CD1c-positive myeloid dendritic cell (primary cell): ENCODE data around the gene ROBO1.

Experiments used
- DNase-seq: peaks from one replicate; pipeline ENCODE4 v3.0.0-alpha.2; 2016; ENCODE audit errors: extremely low spot score

The ROBO1 gene

GRCh38 chr3:78879295-78879860 lies 888.4 kb downstream of the ROBO1 start:
- DNase-seq, result no peak

- no peak for DNase-seq
These were observed 889.0 kb downstream of the ROBO1 start for GRCh38 chr3:78878789-78879188.

GRCh38 chr3:78878011-78878410 lies 889.8 kb downstream of the ROBO1 start:
- no peak for DNase-seq

- no peak for DNase-seq
These were observed 891.9 kb downstream of the ROBO1 start for GRCh38 chr3:78875851-78876250.

- no peak for DNase-seq
These were observed 892.4 kb downstream of the ROBO1 start for GRCh38 chr3:78875436-78875835.

GRCh38 chr3:78873641-78874040 lies 894.2 kb downstream of the ROBO1 start:
- no peak for DNase-seq

GRCh38 chr3:78872195-78872594 lies 895.6 kb downstream of the ROBO1 start:
- no peak for DNase-seq

GRCh38 chr3:78871048-78871447 lies 896.8 kb downstream of the ROBO1 start:
- DNase-seq, result no peak

GRCh38 chr3:78870484-78870883 lies 897.3 kb downstream of the ROBO1 start:
- DNase-seq, result no peak

- no peak for DNase-seq
These were observed 899.2 kb downstream of the ROBO1 start for GRCh38 chr3:78868570-78868969.

GRCh38 chr3:78867409-78868372 lies 900.1 kb downstream of the ROBO1 start:
- no peak for DNase-seq

GRCh38 chr3:78863306-78864203 lies 904.2 kb downstream of the ROBO1 start:
- DNase-seq, result no peak

- DNase-seq, result no peak
These were observed 906.6 kb downstream of the ROBO1 start for GRCh38 chr3:78861156-78861555.

GRCh38 chr3:78860567-78860966 lies 907.2 kb downstream of the ROBO1 start:
- DNase-seq, result no peak

- no peak for DNase-seq
These were observed 908.9 kb downstream of the ROBO1 start for GRCh38 chr3:78858910-78859309.

- no peak for DNase-seq
These were observed 909.6 kb downstream of the ROBO1 start for GRCh38 chr3:78858174-78858573.

- no peak for DNase-seq
These were observed 910.2 kb downstream of the ROBO1 start for GRCh38 chr3:78857494-78858111.

- no peak for DNase-seq
These were observed 911.6 kb downstream of the ROBO1 start for GRCh38 chr3:78856164-78856563.

GRCh38 chr3:78855190-78855589 lies 912.6 kb downstream of the ROBO1 start:
- DNase-seq, result no peak

GRCh38 chr3:78848392-78849288 lies 919.2 kb downstream of the ROBO1 start:
- DNase-seq, result no peak

GRCh38 chr3:78847603-78848002 lies 920.2 kb downstream of the ROBO1 start:
- DNase-seq, result no peak
